HS-5 (cell line): ENCODE data around the gene GPHN.

Source experiments
- DNase-seq: peaks from one replicate; pipeline ENCODE4 v3.0.0-alpha.2; 2012; ENCODE audit warnings: low read depth

GPHN gene

GRCh38 chr14:66507722-66508546 lies at the start of gene GPHN:
GPHN (plus strand) TSS chr14:66508147.
- peak; percentile 85 for DNase-seq

- DNase-seq, result no peak
Observed at GRCh38 chr14:66459603-66460002, 48.3 kb upstream of the GPHN start.

- no peak for DNase-seq
Observed at GRCh38 chr14:66464261-66464660, 43.7 kb upstream of the GPHN start.

GRCh38 chr14:66468778-66469367 lies 39.1 kb upstream of the GPHN start:
- no peak for DNase-seq

- DNase-seq, result no peak
Observed at GRCh38 chr14:66471584-66471983, 36.4 kb upstream of the GPHN start.

- DNase-seq, result no peak
Observed at GRCh38 chr14:66472251-66472650, 35.7 kb upstream of the GPHN start.

- no peak for DNase-seq
Observed at GRCh38 chr14:66473223-66473622, 34.7 kb upstream of the GPHN start.

GRCh38 chr14:66476964-66477363 lies 31.0 kb upstream of the GPHN start:
- DNase-seq, result peak; percentile 24

GRCh38 chr14:66477567-66477966 lies 30.4 kb upstream of the GPHN start:
- no peak for DNase-seq

GRCh38 chr14:66482873-66483272 lies 25.1 kb upstream of the GPHN start:
- DNase-seq, result no peak

GRCh38 chr14:66483322-66483721 lies 24.6 kb upstream of the GPHN start:
- no peak for DNase-seq

- DNase-seq, result no peak
Observed at GRCh38 chr14:66485029-66485428, 22.9 kb upstream of the GPHN start.

- DNase-seq, result no peak
Observed at GRCh38 chr14:66485910-66486421, 22.0 kb upstream of the GPHN start, which contains the start of gene CCDC196. CCDC196 (plus strand) TSS chr14:66486371; CDS start chr14:66486503, 132 bp downstream.

GRCh38 chr14:66487164-66487563 lies 20.8 kb upstream of the GPHN start:
- no peak for DNase-seq

GRCh38 chr14:66490143-66491111 lies 17.5 kb upstream of the GPHN start:
- no peak for DNase-seq

- DNase-seq, result no peak
Observed at GRCh38 chr14:66493750-66494149, 14.2 kb upstream of the GPHN start.

- peak; percentile 24 for DNase-seq
Observed at GRCh38 chr14:66495218-66496098, 12.5 kb upstream of the GPHN start.

GRCh38 chr14:66496188-66496807 lies 11.6 kb upstream of the GPHN start:
- DNase-seq, result no peak

GRCh38 chr14:66496911-66497310 lies 11.0 kb upstream of the GPHN start:
- no peak for DNase-seq

- DNase-seq, result no peak
Observed at GRCh38 chr14:66498311-66498710, 9.6 kb upstream of the GPHN start.

- no peak for DNase-seq
Observed at GRCh38 chr14:66501592-66501991, 6.4 kb upstream of the GPHN start.
